Measurements from ENCODE around the gene PIP5K1C.

DNA sequence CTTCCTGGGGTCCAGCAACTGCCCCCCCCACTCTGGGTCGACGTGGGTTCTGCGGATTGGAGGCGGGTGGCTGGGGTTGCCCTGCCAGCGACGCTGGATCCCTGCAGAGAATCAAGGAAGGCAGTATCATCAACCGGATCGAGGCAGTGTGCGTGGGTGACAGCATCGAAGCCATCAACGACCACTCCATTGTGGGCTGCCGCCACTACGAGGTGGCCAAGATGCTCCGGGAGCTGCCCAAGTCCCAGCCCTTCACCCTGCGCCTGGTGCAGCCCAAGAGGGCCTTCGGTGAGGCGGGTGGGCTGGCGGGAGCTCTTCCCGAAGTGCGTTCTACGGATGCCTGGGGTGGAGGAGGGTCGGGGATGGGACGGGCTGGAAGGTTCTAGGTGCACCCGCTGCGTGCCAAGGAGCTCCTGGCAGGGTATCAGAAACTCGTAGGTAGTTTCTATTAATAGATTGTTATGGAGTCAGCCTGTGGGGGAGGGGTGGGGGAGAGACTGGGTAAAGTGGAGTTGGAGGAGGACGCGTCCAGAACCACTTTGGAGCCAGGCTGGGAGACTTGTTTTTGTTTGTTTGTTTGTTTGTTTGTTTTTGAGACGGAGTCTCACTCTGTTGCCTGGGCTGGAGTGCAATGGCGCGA, 113.4 kb downstream of the PIP5K1C start:
- TF ChIP-seq IKZF1 (conservative IDR thresholded peaks at IDR 0.05) (no peak), POU2F2 (IDR thresholded peaks at IDR 0.05; ENCODE audit: borderline replicate concordance, low read depth, low read length) (no peak), ETV6 (conservative IDR thresholded peaks at IDR 0.05 in 1 of 2, IDR thresholded peaks at IDR 0.05 in 1 of 2; ENCODE audit: borderline replicate concordance in 1 of 2, low read depth in 1 of 2) (no peak), RAD51 (IDR thresholded peaks at IDR 0.05) (no peak), POLR2AphosphoS2 (IDR thresholded peaks at IDR 0.05; ENCODE audit: low read depth, low read length) (no peak), EZH2 (IDR thresholded peaks at IDR 0.05; ENCODE audit: borderline replicate concordance, control insufficient read depth, low read depth, low read length) (no peak), ZNF384 (IDR thresholded peaks at IDR 0.05; ENCODE audit: borderline replicate concordance, low read depth, low read length) (no peak), E2F4 (IDR thresholded peaks at IDR 0.05; ENCODE audit: low read depth, low read length) (no peak)
- TF ChIP-seq, protein P1, sequence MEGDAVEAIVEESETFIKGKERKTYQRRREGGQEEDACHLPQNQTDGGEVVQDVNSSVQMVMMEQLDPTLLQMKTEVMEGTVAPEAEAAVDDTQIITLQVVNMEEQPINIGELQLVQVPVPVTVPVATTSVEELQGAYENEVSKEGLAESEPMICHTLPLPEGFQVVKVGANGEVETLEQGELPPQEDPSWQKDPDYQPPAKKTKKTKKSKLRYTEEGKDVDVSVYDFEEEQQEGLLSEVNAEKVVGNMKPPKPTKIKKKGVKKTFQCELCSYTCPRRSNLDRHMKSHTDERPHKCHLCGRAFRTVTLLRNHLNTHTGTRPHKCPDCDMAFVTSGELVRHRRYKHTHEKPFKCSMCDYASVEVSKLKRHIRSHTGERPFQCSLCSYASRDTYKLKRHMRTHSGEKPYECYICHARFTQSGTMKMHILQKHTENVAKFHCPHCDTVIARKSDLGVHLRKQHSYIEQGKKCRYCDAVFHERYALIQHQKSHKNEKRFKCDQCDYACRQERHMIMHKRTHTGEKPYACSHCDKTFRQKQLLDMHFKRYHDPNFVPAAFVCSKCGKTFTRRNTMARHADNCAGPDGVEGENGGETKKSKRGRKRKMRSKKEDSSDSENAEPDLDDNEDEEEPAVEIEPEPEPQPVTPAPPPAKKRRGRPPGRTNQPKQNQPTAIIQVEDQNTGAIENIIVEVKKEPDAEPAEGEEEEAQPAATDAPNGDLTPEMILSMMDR (IDR thresholded peaks at IDR 0.05 in 2 of 3, conservative IDR thresholded peaks at IDR 0.05 in 1 of 3; ENCODE audit: control insufficient read depth in 2 of 3, extremely low read depth in 1 of 3, insufficient read depth in 1 of 3, low read depth in 3 of 3, low read length in 3 of 3), result no peak
- TF ChIP-seq, protein P2, sequence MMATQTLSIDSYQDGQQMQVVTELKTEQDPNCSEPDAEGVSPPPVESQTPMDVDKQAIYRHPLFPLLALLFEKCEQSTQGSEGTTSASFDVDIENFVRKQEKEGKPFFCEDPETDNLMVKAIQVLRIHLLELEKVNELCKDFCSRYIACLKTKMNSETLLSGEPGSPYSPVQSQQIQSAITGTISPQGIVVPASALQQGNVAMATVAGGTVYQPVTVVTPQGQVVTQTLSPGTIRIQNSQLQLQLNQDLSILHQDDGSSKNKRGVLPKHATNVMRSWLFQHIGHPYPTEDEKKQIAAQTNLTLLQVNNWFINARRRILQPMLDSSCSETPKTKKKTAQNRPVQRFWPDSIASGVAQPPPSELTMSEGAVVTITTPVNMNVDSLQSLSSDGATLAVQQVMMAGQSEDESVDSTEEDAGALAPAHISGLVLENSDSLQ (IDR thresholded peaks at IDR 0.05), result no peak
